NCI-H446 (cell line): ENCODE results near the gene SFXN5.

ENCODE experiments used
- DNase-seq, 2 experiments: peaks; one replicate each; lab custom pipeline; 2025; lab: John Stamatoyannopoulos, UW

SFXN5 gene

DNA sequence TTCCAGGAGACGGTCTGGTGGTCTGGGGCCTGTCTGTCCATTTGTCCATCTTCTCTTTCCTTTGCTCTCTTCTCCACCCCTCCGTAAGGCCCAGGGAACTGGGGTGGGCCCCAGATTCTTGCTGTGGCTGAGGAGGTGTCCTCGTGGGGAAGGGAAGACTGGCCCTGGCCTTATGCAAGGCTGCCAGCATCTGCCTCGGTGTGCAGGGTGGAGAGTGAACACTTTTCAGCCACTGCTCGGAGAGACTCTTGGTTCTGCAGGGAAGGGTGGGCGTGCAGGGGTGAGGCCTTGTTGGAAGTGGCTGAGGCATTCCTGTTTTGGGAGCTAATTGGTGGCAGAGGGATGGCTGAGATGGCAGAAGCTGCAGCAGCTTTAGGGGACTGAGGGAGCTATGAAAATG, 131.2 kb downstream of the SFXN5 start:
- DNase-seq = no peak

DNA sequence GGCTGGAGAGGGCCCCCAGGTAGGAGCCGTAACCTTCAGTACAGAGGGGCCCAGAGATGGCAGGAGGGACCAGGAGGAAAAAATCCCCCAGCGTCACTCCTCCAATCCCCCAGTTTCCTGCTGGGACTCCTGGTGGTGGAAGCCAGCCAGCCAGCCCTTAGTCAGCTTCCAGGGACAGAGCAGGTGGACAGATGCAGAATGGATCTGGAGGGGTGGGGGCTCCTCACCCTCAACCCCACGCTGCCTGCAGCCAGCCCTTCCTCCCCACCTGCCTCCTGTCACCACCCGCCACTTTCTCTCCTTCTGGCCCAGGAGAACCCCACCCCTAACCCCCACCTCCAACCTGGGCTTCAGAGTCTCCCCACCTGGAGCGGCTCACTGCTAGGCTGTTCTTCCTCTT, 133.1 kb downstream of the SFXN5 start:
- no peak for DNase-seq

DNA sequence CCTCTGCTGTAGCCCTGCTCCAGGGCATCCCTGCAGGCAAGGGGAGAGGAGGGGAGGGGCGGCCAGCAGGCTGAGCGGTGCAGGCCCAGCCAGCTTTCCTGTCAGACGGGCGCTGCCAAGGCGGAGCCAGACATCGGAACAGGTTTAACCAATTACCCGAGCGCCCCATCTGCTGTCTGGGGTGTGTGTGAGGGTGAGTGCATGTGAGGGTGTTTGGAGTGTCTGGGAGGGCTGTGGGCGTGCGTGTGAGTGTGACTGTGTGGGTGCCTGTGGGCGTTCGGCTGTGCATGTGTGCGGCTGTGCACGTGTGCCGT, 134.2 kb downstream of the SFXN5 start:
- no peak for DNase-seq

DNA sequence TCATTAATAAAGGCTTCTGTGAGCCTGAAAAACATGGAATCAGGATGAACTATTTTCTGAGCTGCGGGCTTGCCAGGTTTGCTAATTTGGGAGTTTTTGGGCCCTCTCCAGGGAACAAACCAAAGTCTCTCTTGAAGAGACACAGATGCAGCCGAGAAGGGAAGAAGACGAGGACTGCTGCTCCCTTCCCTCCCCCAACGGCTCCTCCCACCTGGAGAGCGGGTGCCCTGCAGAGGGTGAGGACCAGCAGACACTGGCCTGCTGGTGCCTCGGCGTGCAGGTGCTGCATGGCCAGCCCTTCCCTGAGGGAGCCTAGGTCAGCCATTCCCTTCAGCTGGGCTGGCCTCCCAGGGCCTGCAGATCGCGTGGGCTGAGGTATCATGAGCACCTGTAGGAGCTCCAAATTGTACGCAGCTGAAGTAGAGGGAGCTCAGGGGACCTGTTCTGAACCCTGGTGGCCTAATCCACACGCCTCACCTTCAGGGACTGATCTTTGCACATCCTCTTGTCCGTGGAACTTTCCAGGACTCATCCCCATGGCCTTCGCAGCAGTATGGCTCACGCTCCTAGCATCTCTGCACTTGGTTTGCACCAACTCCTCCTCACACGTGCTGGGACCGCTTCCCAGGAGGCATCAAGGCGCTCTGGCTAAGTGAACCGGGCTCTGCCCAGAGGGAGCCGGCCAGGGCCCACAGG, 134.7 kb downstream of the SFXN5 start:
- DNase-seq = no peak

DNA sequence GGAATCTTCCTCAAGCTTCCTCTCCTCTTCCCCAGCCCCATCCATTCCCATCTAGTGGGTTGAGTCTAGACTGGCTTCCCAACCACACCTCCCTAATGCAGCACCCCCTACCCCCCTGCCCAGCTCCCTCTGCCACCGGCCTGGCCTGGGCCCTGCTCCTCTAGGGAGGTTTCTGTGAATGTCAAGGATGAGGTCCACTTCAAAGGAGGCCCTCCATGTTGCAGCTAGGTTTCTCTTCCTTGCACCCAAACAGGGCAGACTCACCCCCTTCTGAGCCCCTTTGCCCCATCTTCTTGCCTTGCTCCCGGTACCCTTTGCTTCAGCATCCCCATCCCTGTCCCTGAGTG, 135.9 kb downstream of the SFXN5 start:
- no peak for DNase-seq

DNA sequence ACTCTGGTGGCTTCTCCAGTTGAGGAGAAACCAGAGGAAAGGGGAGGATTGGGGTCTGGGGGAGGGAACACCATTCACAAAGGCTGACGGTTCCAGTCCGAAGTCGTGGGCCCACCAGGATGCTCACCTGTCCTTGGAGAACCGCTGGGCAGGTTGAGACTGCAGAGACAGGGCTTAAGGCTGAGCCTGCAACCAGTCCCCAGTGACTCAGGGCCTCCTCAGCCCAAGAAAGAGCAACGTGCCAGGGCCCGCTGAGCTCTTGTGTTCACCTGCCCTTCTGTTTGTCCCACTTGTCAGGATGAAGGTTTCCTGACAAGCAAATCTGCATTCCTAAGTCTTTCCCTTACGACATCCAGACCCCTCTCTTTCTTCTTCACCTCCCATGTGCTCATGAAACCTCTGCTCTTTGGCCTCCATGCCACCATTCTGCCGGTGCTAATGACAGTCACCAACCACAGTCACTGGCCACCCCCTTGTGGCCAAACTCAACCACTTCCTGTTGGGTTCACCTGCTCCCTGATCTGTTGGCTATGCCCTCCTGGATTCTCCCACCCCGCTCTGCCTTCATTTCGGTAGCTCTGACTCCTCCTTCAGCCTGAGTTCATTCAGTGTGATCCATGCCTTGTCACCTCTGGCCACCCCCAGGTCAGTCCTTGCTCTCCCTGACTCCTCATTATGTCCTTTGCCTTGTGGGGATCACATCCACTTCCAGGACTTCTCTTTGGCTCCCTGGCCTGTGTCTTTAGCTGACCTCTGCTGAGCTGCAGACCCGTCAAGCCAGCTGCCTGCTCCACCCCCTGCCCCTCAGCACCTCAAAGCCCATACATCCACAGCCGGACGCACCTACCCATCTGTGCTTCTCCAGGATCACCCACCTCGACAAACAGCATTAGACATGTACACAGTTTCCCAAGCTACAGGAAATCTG, 136.6 kb downstream of the SFXN5 start:
- DNase-seq = no peak

DNA sequence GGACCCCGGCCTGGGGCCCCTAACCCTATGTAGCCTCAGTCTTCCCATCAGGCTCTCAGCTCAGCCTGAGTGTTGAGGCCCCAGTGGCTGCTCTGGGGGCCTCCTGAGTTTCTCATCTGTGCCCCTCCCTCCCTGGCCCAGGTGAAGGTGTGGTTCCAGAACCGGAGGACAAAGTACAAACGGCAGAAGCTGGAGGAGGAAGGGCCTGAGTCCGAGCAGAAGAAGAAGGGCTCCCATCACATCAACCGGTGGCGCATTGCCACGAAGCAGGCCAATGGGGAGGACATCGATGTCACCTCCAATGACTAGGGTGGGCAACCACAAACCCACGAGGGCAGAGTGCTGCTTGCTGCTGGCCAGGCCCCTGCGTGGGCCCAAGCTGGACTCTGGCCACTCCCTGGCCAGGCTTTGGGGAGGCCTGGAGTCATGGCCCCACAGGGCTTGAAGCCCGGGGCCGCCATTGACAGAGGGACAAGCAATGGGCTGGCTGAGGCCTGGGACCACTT, 137.8 kb downstream of the SFXN5 start:
- no peak for DNase-seq

DNA sequence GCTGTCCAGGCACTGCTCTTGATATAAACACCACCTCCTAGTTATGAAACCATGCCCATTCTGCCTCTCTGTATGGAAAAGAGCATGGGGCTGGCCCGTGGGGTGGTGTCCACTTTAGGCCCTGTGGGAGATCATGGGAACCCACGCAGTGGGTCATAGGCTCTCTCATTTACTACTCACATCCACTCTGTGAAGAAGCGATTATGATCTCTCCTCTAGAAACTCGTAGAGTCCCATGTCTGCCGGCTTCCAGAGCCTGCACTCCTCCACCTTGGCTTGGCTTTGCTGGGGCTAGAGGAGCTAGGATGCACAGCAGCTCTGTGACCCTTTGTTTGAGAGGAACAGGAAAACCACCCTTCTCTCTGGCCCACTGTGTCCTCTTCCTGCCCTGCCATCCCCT, 138.3 kb downstream of the SFXN5 start:
- DNase-seq = no peak

DNA sequence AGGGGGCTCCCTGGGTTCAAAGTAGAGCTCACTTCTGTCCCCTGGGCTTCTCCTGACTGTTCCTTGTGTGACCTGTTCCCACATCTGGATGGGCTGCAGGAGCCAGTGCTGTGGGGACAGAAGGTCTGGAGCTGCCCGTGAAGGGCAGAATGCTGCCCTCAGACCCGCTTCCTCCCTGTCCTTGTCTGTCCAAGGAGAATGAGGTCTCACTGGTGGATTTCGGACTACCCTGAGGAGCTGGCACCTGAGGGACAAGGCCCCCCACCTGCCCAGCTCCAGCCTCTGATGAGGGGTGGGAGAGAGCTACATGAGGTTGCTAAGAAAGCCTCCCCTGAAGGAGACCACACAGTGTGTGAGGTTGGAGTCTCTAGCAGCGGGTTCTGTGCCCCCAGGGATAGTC, 138.7 kb downstream of the SFXN5 start:
- no peak for DNase-seq

DNA sequence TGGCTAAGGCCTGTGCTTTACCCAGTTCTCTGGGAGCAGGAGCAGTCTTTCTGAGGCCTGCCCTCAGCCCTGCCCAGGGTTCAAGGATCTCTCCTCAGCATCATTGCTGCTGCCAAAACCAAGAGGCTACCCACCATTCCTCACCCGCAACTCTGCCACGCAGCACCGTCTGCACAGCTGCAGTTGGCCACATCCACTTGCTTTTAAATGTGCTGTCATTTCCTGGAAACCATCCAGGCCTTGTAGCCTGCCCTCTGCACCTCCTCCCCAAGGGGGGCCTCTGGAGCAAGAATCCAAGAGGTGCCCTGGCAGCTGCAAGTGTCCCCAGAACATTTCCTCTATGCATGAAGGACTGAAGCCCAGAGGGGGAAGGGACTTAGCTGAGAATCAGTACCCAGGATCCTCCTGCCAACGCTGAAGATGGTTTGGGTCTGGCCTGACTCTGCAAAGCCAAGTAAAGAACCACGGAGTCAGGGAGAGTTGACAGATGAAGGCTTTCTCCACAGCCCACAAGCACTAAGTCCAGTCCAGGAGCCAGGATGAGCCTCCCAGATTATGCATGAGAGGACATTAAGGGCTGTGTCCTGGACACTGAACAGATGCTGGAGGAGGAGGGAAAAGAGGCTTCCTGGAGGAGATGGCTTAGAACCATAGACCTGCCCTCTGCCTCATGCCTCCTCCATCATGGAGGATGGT, 139.3 kb downstream of the SFXN5 start:
- DNase-seq = peak in 1 of 2 experiments; percentile 12

DNA sequence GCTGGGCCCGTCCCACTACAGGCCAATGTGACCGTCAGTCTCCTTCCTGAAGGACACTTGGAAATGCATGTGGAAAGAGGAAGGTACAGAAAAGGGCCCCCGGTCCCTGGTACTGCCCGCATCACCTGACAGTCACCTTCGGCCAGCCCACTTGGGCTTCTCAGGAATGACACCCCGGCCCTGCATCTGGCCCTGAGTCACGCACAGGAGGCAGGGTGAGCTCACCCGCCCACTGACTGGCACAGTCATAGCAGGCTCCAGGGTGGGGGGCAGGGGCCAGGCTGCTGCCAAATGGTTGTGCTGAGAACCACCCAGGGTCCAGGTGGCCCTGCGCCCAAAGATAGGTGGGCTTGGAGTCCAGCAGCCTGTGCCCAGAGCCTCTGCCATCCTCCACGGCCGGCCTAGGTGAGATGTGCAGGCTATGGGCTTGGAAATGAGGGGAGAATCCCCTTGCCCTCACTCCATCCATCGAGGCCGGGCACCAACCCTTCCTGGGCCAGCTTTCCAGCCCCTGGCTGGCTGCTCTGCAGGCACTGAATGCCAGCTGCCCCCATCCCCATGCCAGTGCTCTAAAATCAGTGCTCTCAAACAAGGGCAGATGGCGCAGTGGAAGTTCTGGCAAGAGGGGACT, 140.1 kb downstream of the SFXN5 start:
- no peak for DNase-seq

DNA sequence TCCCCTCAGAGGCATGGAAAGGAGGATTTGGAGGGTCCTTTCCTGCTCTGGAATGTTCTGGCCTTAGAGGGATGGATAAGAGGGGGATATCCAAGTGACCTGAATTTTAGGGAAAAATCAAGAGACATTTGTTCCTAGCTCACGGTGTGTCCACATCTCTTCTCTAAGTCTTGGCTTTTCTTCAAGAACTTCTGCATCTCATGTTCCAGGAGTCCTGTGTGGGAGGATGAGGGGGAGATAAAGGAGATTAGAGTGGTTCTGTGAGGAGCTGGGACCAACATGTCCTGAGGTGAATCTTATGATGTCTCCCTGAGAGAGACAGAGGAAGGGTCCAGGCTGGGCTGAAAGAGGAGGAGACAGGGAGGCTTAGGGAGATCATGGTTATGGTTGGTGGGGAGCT, 142.5 kb downstream of the SFXN5 start:
- DNase-seq = no peak

DNA sequence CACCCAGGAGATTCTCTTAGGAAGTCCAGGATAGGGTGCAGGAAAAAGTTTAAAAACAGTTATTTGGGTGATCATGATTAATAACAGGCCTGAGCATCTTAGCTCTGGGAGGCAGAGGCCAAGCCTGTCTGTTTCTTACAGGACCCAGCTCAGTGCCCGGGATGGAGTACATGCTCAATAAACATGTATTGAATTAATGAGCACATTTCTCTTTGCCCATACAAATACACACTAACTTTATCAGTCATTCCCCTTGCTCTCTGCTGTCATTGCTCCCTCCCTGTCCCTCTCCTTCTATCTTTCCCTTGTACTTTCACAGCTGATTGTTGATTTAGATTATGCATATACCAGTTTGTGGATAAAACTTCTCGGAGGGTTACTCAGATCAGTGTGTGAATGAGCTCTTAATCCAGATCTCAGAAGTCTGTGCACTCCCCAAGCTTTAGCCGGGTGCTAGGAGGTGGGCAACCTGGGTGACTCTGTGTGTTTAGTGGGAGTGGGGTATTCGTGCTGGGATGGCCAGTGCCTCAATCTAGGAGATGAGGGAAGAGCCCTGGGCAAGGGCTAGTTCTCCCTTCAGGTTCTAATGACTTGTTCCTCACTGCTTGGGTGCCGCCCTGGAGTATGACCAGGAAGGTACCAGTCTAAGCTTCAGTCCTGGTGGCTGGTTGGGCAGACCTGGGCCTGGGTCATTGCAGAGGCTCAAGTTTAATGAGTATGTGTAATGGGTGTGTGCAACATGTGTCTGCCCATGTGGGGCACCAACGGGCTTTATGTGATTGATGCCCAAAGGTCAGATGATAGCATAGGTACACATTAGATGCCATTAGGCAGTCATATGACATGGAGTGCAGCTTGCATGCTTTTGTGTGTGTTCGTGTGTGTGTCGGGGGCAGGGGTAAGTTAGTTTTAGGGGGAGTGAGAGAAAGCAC, 143.6 kb downstream of the SFXN5 start:
- no peak for DNase-seq

DNA sequence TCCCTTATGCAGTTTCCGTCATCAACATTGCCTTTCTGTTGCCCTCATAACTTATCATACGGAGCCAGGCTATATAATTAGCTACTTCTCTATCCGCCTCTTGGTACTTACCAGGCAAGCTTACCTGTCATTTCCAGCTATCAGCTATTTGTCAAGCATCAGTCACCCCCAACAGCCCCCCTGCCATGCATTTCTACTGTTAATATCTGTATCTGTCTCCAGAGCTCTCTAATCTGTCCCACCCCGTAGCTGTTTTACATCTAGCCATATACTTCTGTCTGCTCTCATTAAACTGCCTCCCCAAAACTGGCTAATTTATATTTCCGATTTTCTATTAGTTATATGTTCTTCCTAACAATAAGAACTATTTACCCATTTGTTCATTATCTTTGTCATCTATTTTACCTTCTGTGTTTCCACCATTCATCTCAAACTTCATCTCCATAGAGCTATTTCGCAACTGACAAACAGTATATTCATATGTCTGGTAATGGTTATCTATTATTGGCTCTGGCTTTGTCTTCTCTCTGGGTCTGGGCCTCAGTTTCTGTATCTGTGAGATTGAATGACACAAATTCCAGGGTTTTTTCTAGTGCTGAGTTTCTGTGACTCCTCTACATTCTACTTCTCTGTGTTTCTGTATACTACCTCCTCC, 144.6 kb downstream of the SFXN5 start:
- DNase-seq = no peak

DNA sequence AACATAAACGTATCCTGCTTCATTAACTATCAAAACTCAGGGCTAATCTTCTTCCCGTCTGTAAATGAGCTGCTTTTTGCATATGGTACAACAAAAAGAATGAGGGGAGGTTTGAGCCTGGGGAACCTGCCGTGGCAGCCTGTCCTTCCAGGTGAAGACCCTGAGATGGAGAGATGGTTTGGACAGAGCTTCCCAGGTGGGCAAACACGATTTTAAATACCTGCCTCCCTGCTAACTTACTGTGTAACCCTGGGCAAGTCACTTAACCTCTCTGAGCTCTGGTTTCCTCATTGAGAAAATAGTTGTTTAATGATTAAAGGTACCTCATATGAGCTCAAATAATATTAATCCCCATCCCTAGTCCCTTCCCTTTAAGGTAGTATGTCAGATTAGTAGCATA, 145.1 kb downstream of the SFXN5 start:
- DNase-seq = no peak

DNA sequence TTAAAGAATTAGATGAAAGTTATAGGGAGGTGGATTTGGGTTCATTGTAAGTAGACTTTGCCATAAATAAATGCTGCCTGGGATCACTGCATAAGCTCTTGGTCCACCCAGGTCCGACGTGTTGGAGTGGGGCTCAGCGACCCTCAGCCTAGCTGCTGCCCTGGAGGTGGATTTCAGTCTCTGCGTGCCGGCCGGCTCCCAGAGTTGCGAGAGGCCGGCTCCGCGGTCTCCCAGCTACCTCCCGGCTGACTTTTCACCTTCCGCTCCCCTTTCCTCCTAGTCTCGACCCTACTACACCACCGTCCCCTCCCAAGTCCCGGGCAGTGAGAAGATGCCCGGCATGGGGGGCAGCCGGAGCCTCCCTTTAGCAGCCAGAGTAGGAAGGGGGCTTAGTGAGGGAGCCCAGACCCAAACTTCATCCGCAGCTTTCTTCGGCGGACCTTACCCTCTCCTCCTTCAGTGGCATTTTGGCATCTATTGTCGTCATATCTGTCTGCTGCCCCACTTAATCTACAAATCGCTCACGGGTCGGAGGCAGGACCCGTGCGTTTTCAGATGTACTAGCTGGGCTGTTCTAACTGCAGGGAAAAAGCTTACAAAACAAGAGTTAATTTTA, 146.1 kb downstream of the SFXN5 start:
- DNase-seq = no peak

DNA sequence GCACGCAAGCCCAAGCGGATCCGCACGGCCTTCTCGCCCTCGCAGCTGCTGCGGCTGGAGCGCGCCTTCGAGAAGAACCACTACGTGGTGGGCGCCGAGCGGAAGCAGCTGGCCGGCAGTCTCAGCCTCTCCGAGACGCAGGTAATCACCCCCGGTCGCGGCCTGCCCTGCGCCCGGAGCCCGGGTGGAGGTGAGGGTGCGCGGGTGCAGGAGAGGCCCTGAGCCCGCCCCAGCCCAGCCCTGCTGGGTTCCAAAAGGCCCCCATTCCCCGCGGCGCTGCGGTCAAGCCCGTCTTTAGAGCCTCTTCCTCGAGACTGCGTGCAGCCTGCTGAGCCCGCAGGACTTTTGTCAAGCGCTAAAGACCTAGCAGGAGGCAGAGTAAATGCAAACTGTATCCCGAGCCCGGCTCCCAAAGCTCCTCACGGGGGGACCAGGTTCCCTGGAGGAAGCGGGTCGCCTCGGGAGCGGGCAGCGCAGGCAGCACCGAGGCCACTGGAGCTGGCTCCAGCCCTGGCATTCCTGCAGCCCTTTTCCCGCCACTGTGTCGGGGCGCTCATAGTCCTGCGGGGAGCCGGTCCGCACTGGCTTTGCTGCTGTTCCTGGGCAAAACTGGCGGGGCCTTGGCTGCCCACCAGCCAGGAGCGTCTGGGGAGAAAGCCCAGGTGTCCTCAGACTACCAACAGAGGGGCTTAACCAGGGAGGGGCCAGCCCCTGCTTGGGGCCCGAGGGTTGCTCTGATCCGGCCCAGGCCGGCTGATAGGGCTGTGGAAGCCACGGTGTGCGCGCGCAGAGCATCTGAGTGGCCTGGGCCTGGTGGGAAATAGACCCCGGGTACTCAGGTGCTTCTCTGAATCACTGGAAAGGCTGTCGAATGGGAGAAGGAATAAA, 146.9 kb downstream of the SFXN5 start:
- no peak for DNase-seq

DNA sequence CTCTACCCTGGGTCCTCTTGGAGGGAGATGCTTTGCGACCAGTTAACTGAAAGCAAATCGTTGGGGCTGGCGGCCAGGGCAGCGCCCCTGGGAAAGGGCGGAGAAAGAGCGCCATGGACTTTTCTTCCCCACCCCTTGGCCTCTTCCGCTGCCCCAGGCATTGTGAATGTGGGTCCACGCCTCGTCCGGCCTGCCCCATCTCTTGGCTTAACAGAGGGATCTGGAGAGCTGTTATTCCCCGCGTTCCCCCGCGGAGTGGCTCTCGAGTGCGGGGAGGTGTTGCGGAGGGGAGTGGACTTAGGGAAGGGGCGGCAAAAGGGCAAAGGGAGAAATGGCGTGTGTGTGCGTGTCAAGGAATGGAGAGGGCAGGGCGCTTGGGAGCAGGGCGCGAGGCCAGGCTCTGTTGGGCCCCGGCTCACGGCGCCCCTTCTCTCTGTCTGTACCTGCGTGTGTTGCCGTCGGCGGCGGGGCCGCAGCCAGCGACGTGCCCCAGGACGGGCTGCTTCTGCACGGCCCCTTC, 147.6 kb downstream of the SFXN5 start:
- no peak for DNase-seq

DNA sequence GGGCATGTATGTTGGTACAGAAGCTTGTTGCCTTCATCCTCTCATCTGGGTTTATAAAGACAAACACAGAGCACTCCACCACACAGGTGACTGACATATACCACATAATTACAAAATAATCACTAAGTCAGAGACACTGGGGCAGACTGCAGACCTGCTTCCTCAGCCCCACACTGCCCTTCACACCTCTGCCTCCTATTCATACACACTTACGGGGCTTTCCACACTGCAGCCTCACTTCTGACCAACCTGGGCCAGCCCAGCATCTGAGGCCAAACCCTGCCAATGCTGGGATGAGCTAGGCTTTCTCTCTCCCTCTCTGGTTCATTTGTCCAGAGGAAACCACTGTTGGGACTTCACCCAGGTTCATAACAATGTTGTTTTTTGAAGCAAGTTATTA, 149.7 kb downstream of the SFXN5 start:
- no peak for DNase-seq
